Urothelium cell line (cell line): ENCODE data around the gene COPG2.
"Not testable (repeated sequence)": the region's sequence is repeated elsewhere in the genome, so short reads cannot be mapped to it uniquely, and the experiment has no call there.

ENCODE experiments used
- DNase-seq: peaks from one replicate; pipeline ENCODE4 v3.0.0; 2011; ENCODE audit warnings: low spot score, mixed read lengths
- FAIRE-seq: peaks from 2 replicates; lab custom pipeline; 2011; peaks lifted over from hg19 to GRCh38; lab: Jason Lieb, UNC

COPG2 gene

DNA sequence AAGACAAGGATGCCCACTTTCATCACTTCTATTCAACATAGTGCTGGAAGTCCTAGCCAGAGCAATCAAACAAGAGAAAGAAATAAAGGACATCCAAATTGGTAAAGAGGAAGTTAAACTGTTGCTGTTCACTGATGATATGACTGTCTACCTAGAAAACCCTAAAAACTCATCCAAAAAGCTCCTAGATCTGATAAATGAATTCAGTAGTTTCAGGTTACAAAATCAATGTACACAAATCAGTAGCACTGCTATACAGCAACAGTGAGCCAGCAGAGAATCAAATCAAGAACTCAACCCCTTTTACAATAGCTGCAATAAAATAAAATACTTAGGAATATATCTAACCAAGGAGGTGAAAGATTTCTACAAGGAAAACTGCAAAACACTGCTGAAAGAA lies 98.4 kb downstream of the COPG2 start:
- not testable (repeated sequence) for FAIRE-seq, DNase-seq

DNA sequence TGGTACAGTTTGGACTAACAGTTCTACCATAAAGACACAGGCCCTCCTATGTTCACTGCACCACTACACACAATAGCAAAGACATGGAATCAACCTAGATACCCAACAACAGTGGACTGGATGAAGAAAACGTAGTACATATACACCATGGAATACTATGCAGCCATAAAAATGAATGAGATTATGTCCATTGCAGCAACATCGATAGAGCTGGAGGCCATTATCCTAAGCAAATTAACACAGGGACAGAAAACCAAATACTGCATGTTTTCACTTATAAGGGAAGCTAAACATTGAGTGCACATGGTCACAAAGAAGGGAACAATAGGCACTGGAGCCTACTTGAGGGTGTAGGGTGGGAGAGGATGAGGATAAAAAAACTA lies 101.7 kb downstream of the COPG2 start:
- no peak for DNase-seq
- no peak for FAIRE-seq

DNA sequence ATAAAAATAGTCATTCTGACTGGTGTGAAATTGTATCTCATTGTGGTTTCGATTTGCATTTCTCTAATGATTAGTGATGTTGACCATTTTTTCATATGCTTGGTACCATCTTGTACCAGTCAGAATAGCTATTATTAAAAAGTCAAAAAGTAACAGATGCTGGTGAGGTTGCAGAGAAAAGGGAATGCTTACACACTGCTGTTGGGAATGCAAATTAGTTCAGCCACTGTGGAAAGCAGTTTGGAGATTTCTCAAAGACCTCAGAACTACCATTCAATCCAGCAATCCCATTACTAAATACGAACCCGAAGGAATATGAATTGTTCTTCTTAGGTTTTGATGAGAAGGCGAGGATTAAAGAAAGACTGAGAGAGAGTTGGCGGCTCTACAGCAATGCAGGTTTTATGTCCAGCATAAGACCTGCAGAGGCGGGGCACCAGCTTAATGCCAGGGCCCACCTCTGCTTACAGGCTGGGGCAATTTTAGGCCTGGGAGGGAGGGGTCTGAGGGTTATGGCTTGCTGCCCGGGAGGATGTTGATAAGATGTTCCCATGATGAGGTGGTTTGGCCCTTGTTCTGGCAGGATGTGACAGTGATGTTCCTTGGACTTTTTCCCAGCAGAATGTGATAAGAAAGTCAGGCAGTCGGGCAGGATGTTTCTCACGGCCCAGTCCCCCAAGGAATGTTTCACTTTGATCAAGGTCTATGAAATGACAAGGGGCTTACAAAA lies 102.2 kb downstream of the COPG2 start:
- no peak for DNase-seq
- no peak for FAIRE-seq

DNA sequence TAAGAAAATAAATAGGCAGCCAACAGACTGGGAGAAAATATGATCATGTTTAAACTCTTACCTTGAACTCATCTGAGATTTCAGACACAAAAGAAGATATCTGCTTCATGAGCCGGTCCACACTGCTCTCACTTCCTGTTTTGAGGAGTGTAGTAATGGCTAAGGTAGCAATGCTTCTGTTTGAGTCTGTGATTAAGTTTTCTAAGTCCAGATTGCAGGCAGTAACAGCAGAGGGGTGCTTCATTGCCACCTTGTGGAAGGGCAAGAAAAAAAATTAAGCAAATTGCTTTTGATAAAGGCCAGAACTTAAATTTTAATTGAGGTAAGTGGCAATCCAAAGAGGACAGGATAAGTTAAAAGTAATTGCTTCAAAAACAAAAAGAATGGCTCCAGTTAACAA lies 107.6 kb downstream of the COPG2 start:
- DNase-seq = peak; percentile 30
- FAIRE-seq = no peak

DNA sequence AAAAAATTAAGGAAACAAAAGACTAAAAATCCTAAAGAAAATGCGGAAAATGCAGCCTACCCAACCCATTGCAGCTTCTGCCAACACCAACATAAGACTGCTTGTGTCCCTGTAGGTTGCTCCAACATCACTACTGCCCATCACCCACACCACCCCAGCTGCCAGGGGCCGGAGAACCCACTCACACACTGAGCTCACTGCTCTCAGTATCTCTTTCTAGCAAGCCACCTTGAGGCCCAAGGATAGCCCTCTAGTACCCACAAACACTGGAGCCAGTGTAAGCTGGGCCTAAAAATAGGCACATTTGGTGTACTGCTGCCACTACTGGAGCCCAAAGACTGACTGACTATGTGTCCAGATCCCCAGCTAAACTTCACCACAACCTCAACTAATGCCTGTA lies 109.4 kb downstream of the COPG2 start:
- FAIRE-seq = no peak
- DNase-seq = no peak

DNA sequence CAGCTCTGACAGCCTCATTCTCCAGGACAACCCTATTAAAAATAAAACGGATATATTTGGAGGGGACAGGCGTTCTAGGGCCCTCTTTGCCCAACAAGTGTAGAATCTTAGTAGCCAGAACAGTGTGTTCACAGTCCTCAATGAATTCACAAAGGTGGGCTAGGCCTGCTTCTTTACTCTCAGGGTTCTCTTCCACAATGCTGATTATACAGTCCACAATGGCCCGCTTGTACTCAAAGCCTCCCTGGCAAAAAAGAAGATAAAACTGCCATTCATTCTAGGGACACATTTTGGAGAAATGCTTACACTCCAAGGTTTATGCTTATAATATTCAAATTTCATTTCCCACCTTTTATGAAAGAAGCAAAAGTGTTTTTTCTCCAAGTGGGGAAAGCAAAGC lies 114.1 kb downstream of the COPG2 start:
- DNase-seq (no peak), FAIRE-seq (no peak)

DNA sequence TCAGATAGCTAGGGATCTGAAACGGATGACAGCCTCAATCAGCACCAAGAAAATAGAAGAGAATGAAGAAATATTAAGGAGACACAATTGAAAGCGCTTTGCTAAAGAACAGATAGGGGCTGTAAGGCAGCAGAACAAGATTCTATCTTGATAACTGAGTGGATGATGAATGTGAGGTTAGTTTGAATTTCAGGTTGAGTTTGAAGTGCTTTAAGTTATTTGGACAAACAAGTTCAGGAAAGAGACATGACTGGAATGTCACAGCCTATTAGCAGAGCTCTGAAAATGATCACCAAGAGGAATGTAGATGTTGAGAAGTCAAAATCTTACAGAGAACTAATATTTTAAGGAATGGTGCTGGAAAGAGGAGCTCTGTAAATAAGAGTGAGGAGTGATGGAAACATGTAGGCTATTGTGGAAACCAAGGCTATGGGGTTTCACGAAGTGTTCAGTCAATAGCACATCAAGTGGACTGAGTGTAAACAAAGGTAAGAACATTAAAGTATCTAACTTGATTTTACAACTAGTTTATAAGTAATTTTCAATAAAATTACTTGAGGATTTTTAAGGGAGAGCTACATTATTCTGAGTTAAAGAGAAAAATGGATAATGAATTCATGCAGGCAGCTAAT lies 115.0 kb downstream of the COPG2 start:
- FAIRE-seq = no peak
- DNase-seq = no peak

DNA sequence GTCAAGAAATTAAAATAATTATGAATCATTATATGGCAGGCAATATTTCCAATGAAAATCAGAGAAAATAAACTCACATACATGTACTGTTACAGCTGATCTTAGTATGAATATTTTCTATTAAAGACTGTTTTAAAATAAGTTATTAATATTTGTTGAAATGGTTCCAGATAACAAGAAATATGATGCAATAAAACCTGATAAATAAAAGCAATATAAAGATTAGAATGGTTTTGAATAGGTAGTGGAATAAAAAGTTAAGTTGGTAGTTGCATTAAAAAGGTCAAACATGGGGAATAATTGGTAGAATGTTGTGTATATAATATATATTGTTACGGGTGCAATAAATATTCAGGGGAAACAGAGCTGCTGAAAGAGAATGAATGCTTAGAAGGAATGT lies 124.2 kb downstream of the COPG2 start:
- FAIRE-seq (no peak), DNase-seq (no peak)

DNA sequence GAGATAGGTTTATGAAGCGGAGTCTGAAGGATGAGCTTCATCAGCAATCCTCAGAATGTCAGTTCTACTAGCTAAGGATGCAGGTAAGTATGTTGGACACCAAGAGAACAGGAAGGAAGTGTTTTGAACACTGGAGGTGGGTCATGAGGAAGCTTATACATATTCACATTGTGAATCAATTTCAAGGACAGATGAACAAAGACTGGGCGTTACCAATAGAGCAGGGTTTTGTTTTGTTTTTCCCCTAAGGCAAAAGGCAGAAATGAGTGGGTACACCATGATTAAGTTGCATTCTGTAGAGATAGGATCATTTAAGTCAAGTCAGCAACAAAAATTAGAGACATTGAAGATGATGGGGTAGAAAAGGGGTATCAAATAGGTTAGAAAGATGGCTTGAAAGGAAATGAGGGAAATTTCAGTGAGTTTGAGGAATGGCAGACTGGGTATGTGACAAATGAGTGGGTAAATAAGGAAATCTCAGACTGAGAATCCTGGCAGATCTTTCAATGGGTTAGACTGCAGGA lies 125.0 kb downstream of the COPG2 start:
- FAIRE-seq = no peak
- DNase-seq = no peak

DNA sequence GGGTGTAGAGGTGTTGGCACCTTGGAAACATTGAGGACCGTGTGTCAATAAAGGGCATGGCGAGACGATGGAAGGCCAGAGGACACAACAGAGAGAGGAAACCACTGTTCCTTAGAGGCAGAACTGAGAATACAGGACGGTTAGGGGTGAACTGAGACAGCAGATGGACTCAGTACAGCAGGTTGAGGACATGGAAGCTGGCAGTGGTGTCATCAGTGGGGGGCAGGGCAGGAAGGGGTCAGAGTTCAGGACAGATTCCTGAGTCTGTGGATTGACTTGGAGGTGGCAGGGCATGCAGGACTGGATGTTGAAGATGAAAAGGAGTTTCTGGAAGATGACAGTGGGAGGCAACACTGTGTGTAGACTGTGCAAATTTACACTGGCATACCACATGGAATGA lies 126.3 kb downstream of the COPG2 start:
- FAIRE-seq, DNase-seq: not testable (repeated sequence)

DNA sequence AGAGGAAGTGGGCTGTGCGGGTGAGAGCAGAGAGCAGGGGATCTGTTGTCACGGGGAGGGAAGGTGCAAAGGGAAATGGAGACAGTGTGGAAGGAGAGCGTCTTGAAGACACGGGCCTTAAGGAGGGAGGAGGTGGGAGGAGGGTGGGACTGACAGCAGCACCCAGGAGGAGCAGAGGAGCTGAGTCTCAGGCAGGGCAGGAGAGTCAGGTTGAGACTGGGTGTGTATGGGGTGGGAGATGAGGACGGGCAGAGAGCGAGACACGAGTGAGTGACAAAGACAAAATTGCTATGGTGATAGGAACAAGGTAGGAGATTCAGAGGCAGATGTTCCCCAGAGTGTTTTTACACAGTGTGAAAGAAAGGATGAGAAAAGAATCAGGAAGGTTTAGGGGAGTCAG lies 127.3 kb downstream of the COPG2 start:
- FAIRE-seq, DNase-seq: not testable (repeated sequence)

DNA sequence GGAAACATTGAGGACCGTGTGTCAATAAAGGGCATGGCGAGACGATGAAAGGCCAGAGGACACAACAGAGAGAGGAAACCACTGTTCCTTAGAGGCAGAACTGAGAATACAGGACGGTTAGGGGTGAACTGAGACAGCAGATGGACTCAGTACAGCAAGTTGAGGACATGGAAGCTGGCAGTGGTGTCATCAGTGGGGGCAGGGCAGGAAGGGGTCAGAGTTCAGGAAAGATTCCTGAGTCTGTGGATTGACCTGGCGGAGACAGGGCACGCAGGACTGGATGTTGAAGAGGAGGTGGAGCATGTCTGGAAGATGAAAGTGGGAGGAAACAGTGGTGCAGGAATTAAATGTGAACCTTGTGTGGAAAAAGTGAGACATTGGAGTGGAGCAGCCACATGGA lies 130.7 kb downstream of the COPG2 start:
- FAIRE-seq, DNase-seq: not testable (repeated sequence)

DNA sequence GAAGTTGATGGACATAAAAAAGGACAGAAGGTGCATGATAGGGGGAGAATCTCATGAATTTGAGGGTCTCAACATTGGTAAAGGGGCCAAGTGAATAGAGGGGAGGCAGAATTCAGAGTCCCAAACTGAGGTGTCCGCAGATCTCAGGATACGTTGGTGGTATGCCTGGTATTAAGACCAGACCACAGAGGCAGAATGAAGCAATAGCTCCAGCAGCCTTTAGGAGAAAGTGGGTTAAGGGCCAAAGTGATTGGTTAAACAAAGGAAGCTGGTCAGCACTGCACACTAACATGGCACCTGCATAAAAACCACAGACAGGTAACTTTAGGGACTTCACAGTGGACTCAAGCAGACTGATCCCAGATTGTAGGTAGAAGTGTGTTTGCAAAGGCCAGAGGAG lies 139.1 kb downstream of the COPG2 start:
- DNase-seq = no peak
- no peak for FAIRE-seq

DNA sequence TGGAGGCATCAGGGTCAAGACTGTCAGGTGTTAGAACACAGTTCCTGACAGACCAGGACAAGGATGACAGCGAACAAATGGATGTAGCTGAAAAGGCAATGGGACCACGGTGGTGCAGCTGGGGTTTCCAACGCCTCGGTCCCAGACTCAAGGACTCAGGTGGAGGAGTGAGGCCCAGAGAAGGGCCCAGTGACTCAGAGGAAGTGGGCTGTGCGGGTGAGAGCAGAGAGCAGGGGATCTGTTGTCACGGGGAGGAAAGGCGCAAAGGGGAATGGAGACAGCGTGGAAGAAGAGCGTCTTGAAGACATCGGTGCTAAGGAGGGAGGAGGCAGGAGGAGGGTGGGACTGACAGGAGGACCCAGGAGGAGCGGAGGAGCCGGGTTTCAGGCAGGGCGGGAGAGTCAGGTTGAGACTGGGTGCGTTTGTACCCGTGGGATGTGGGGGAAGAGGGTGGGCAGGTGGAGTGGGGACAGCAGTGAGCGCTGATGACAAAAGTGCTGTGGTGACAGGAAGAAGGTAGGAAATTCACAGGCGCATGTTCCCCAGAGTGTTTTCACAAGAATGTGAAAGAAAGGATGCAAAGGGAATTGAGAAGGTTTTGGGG lies 140.7 kb downstream of the COPG2 start:
- DNase-seq, FAIRE-seq: not testable (repeated sequence)

DNA sequence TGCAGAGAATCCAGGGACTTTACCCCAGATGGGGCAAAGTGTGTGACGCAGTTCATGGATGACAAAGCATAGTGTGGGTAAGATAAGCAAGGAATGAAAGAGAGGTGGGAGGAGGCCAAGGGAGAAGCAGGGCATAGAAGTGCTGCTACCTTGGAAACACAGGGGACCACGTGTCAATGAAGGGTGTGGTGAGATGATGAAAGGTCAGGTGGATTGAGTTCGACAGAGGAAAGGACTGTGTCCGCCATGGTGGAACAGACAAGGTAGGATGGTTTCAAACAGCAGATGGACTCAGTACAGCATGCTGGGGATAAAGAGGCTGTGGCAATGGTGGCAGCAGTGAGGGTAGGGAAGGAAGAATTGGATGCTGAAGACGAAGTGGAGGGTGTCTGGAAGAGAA lies 143.9 kb downstream of the COPG2 start:
- DNase-seq (no peak), FAIRE-seq (no peak)

DNA sequence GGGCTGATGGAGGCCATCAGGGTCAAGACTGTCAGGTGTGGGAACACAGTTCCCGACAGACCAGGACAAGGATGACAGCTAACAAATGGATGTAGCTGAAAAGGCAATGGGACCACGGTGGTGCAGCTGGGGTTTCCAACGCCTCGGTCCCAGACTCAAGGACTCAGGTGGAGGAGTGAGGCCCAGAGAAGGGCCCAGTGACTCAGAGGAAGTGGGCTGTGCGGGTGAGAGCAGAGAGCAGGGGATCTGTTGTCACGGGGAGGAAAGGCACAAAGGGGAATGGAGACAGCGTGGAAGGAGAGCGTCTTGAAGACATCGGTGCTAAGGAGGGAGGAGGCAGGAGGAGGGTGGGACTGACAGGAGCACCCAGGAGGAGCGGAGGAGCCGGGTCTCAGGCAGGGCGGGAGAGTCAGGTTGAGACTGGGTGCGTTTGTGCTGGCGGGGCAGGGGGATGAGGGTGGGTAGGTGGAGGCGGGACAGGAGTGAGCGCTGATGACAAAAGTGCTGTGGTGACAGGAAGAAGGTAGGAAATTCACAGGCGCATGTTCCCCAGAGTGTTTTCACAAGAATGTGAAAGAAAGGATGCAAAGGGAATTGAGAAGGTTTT lies 144.9 kb downstream of the COPG2 start:
- FAIRE-seq, DNase-seq: not testable (repeated sequence)

DNA sequence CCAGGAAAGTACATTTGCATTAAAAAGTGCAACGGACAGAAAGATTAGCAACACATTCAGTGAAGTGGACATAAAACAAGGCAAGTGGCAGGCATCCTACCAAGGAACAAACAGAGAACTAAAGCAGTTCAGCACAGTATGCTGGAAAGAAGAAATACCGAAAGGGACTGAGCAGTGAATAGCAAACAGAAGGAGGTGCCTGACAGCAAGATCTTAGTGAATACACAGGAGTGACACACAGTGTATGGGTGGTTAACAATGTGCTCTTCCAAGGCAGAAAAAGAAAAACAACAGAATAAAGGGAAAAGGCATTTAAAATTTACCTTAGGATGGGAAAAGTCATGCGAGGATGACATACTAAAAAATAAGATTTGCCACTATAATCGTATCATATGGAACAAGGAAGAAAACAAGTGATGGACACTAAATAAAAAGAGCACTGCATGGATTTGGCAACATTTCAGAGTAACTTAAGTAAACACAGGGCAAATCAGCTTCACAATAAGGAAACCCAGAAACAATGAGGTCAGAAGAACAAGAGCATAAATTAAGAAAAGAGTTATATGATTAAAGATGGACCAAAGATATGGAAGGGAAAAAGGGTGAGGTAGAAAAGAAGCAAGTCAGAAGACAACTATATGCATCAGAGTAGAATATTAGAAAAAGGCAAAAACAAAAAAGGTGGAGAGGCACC lies 147.1 kb downstream of the COPG2 start:
- no peak for DNase-seq
- no peak for FAIRE-seq

DNA sequence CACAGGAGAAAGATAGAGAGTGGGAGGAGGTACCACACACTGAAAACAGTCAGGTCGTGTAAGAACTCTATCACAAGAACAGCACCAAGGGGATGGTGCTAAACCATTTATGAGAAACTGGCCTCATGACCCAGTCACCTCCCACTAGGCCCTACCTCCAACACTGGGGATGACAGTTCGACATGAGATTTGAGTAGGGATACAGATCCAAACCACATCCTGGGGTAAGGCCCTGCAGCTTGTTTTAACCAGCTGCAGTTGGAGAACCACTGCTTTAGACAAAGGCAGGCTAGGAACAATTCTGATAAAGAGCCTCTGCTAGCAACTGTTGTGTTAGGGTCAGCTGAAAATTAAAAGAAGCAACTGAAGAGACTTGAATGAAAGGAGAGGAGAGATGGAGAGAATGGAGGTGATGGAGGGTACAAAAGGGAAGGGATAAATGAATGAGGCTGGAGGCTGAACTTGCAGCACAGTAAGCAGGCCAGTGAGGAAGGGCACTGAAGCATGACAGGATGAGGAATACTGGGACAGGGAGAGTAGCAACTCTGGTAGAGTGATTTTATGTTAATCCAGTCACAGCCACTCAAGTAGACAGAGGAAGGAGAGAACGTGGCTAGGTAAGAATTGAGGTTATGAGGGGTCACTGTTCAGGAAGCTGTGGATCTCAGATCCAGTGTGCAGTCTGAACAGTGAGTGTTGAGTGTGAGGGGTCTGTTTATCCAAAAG lies 153.1 kb downstream of the COPG2 start:
- FAIRE-seq (no peak), DNase-seq (no peak)

DNA sequence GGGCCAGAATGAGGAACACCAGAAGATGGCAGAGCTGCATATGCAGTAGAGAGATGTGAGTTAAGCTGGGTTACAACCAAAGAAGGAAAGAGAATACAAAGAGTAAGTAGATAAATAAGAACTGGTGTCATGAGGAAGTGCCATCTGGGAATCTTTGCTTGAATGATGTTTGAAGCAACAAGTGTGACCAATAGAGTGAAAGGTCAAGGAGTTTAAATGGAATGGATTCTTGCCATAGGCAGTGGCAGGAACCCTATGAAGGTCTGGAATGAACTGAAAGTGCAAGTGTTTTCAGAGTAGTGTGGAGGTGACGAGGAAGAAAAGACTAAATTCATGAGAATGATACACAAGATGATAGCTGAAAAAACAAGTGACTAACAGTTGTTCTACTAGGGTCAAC lies 155.1 kb downstream of the COPG2 start:
- DNase-seq (no peak), FAIRE-seq (no peak)

DNA sequence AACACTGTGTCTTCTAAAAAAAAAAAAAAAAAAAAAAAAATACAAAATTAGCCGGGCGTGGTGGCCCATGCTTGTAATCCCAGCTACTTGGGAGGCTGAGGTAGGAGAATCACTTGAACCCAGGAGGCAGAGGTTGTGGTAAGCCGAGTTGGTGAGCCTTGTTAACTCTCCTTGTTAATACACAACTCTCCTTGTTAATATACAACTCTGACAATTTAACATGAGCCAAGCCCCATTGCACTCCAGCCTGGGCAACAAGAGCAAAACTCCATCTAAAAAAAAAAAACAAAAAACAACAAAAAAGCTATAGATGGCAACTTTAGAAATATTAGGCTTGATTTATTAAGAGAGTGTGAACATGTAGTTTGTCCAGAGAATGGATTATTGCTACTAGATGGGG lies 156.5 kb downstream of the COPG2 start:
- not testable (repeated sequence) for FAIRE-seq, DNase-seq
